ENCODE measurements around the gene TAF9B.

- TF ChIP-seq CTCF (IDR thresholded peaks at IDR 0.05 in 8 of 11, conservative IDR thresholded peaks at IDR 0.05 in 3 of 11) (peak in 2 of 11 experiments; percentile 20 to 36), POLR2AphosphoS5 (IDR thresholded peaks at IDR 0.05) (peak; percentile 96 to 98 (median 98))
Measured at GRCh38 chrX:78103623-78104446, 35.6 kb downstream of the TAF9B start, which contains the start of gene PGK1.

Measured in spleen (tissue), 7 donors.